GM12874 (cell line): Measurements from ENCODE around the gene HACE1.

Source experiments
- TF ChIP-seq, protein P1 (sequence below): IDR thresholded peaks from 2 replicates; pipeline ENCODE4 v1.5.1; 2011; ENCODE audit warnings: low read depth, mild to moderate bottlenecking, control low read depth, low read length, moderate library complexity; ENCODE audit not compliant: insufficient read depth

The HACE1 gene, protein sequence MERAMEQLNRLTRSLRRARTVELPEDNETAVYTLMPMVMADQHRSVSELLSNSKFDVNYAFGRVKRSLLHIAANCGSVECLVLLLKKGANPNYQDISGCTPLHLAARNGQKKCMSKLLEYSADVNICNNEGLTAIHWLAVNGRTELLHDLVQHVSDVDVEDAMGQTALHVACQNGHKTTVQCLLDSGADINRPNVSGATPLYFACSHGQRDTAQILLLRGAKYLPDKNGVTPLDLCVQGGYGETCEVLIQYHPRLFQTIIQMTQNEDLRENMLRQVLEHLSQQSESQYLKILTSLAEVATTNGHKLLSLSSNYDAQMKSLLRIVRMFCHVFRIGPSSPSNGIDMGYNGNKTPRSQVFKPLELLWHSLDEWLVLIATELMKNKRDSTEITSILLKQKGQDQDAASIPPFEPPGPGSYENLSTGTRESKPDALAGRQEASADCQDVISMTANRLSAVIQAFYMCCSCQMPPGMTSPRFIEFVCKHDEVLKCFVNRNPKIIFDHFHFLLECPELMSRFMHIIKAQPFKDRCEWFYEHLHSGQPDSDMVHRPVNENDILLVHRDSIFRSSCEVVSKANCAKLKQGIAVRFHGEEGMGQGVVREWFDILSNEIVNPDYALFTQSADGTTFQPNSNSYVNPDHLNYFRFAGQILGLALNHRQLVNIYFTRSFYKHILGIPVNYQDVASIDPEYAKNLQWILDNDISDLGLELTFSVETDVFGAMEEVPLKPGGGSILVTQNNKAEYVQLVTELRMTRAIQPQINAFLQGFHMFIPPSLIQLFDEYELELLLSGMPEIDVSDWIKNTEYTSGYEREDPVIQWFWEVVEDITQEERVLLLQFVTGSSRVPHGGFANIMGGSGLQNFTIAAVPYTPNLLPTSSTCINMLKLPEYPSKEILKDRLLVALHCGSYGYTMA

DNA sequence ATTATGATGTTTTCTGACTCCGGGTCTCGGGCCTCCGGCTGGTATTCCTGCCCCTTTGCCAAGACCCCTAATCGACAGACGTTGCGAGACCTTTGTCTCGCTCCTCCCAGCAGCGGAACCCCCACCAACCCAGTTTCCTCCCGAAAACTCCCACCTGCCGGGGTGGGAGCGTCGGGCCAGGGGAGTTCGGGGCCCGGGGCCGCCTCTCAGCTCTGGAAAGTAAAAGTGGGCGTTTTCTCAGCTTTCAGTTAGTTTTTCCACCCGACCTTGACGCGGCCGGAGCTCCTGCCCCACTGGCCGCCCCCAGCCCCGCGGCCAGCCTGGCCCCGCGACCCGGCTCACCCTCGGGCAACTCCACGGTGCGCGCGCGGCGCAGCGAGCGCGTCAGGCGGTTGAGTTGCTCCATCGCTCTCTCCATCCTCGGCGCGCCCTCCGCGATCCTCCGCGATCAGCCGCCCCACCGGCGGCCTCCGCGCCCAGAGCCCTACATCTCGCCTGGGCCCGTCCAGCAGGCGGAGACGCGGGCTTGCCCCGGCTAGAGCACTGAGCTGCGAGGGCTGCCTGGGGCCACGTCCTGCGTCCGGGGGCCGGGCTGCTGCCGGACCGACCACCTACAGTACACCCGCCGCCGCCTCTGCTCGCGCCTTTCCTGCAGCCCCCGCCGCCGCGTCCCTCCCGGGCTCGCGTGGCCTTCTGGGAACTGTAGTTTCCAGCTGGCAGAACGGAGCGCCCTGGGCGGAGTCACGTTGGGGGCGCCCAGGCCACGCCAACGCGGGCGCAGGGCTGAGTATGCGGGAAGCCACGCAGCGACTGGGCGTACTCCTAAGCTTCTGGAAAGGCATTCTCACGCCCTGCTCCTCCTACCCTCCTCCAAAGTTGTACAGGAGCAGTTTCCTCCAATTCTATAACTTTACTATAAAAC, at the start of gene HACE1:
Gene HACE1 (minus strand): TSS at position 695 of the 922 bp plus-strand sequence. CDS start 277 bp downstream, at position 418.
- TF ChIP-seq, protein P1, sequence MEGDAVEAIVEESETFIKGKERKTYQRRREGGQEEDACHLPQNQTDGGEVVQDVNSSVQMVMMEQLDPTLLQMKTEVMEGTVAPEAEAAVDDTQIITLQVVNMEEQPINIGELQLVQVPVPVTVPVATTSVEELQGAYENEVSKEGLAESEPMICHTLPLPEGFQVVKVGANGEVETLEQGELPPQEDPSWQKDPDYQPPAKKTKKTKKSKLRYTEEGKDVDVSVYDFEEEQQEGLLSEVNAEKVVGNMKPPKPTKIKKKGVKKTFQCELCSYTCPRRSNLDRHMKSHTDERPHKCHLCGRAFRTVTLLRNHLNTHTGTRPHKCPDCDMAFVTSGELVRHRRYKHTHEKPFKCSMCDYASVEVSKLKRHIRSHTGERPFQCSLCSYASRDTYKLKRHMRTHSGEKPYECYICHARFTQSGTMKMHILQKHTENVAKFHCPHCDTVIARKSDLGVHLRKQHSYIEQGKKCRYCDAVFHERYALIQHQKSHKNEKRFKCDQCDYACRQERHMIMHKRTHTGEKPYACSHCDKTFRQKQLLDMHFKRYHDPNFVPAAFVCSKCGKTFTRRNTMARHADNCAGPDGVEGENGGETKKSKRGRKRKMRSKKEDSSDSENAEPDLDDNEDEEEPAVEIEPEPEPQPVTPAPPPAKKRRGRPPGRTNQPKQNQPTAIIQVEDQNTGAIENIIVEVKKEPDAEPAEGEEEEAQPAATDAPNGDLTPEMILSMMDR, result peak; percentile 25; the same call in 1 of the 2 replicates

DNA sequence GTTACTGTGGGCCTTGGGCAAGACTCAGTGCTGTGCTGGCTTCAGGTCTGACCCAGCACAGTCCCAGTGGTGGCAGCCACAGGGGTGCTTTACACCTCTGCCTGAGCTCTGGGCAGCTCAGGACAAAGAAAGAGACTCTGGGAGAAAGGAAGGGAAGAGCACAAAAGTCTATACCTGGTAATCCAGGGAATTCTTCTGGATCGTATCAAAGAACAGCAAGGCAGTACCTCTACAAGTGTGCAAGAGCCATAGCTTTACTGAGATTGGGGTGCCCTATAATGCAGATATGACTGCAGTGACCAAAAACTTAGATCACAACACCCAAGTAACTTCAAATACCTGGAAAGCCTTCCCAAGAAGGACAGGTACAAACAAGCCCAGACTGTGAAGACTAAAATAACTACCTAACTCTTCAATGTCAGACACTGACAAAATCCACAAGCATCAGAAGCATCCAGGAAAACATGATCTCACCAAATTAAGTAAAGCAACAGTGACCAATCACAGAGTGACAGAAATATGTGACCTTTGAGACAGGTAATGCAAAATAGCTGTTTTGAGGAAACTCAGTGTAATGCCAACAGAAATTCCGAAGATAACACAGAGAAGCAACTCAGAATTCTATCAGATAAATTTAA, 49.3 kb upstream of the HACE1 start:
- TF ChIP-seq, protein P1, result no peak

DNA sequence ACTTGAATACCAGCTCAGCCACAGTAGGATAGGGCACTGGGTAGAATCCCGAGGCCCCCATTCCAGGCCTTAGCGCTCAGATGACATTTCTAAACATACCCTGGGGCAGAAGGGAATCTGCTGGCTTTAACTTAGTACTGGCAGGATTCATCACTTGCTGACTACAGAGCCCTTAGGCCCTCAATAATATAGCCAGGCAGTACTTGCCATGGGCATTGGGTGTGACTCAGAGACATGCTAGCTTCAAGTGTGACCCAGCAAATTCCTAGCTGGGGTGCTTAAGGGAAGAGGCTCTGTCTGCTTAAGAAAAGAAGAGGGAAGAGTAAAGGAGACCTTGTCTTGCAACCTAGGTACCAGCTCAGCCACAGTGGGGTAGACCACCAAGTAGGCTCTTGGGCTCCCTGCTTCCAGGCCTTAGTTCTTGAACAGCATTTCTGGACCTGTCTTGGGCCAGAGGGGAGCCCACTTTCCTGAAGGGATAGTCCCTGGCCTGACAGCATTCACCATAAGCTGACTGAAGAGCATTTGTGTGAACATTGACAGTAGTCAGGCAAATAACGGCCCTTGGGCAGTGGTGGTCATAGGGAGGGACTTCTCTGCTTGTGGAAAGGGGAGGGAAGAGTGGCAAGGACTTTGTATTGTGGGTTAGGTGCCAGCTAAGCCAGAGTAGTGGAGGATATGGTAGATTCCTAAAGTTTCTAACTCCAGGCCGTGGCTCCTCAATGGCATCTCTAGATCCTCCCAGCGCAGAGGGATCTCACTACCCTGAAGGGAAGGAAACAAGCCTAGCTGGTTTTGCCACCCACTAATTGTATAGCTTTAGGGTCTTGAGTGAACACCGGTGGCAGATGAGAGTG, 48.5 kb upstream of the HACE1 start:
- TF ChIP-seq, protein P1, result no peak

DNA sequence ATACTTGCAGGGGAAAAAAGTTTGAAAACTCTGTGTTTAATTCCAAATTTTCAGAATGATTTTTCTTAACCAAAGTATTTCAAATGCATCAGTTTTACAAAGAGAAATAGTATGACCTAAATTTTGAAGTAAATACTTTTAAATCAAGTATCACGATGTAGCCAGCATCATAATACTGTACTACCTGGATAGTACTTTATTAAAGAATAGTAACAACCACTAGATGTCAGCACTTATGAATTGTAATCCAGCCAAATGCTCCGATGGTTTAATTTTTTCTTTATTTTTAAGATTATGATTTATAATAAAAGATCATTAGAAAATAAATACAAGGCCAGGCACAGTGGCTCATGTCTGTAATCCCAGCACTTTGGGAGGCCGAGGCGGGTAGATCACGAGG, 37.2 kb upstream of the HACE1 start:
- TF ChIP-seq, protein P1, result no peak

DNA sequence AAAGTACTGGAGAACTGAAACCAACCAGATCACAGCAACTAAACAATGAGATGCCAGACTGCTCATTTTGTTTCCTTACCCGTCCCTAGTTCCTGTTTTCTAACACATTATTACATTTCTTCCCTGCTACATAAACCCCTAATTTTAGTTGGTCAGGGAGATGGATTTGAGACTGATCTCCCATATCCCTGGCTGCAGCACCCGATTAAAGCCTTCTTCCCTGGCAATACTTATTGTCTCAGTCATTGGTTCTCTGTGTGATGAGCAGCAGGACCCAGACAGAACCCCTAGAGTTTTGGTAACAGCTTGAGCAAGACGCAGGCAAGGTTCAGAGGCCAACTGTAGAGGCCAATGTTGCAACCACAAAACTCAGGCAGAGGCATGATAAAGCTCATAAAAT, 28.3 kb upstream of the HACE1 start:
- TF ChIP-seq, protein P1, result no peak

DNA sequence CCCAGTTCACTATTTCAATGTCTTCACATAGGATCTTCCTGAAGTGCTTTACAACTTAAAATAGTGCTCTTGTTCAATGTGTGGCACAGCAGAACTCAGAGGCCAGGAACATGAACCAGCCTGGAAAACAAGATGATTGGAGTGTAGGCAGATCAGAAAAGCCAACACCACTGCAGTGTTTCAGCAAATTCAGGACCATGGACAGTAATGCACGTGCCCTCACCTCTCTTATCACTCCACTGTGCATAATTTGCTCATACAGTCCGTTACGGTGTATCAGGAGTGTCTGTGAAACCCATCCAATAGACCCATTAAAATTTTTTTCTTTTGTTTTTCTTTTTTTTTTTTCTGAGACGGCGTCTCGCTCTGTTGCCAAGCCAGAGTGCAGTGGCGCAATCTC, 27.6 kb upstream of the HACE1 start:
- TF ChIP-seq, protein P1, result no peak
